Sigmoid colon (tissue), 4 donors: Measurements from ENCODE around the gene FAM3C.

Experiments used
- CTCF ChIP-seq, 4 experiments: fragments of 450-650 bp in 3 of 4; fragments of 200-600 bp in 1 of 4; IDR thresholded peaks; one replicate each; pipeline ENCODE4 v1.5.1; 2016 to 2019; ENCODE audit warnings: antibody characterized with exemption in 4 of 4, mild to moderate bottlenecking in 3 of 4, moderate library complexity in 2 of 4
- POLR2A ChIP-seq, 2 donors: fragments of 450-650 bp; IDR thresholded peaks; one replicate each; pipeline ENCODE4 v1.6.1; 2016; ENCODE audit warnings: antibody characterized with exemption in 2 of 2, mild to moderate bottlenecking in 2 of 2, moderate library complexity in 2 of 2
- POLR2AphosphoS5 ChIP-seq, 4 donors: sonication (generic); formaldehyde crosslinking; IDR thresholded peaks; one replicate each; pipeline ENCODE4 v1.6.1; 2017; ENCODE audit warnings: antibody characterized with exemption in 4 of 4

GRCh38 chr7:121355574-121355973 is 40.5 kb downstream of the FAM3C start:
- TF ChIP-seq CTCF (IDR thresholded peaks at IDR 0.05) (no peak), POLR2AphosphoS5 (IDR thresholded peaks at IDR 0.05) (no peak), POLR2A (IDR thresholded peaks at IDR 0.05) (no peak)
